Measurements from ENCODE around the gene CHTF18. TPM values are rescaled to one million over a fixed set of nuclear protein-coding genes. Genes with fewer than 3 reads are reported as not detected.

Gene CHTF18
- total and polyA plus RNA-seq, 2 donors (not counting 3 experiments of a cell fraction or from before 2014, with no cell fraction given): 33.0 to 69.5 TPM

DNA sequence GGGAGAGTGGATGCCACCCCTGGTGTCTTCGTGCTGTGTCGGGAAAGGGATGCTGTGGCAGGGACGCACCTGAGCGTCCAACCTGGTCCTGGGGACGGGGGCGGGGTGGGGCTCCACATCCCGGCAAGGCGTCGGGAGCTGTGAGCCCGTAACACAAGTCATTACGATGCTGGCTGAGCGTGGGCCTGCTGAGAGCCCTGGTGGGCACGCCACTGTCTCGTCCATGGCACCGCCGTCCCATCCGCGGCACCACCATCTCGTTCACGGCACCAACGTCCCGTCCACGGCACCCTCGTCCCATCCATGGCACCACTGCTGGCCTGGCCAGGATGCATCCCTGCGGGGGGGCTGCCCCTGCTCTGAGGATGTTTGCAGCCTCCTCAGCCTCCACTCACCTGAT is 36.2 kb downstream of the CHTF18 start:
- POLR2A ChIA-PET: no interaction called here
- intact Hi-C loops (cut with micrococcal nuclease): no loop called here

More for the DNA sequence above, 36.2 kb downstream of the CHTF18 start:
- Histone ChIP-seq H3K9ac (replicated peaks; ENCODE audit: extremely low read depth, insufficient read depth, low read length) (no peak overlapping the region), H3K9me1 (replicated peaks; ENCODE audit: control insufficient read depth, extremely low read depth, insufficient read depth, low read length) (no peaks in the 10 kb centered on the region), H3K4me1 (ENCODE audit: control insufficient read depth, extremely low read depth, insufficient read depth, low read length) (no peaks in the 10 kb centered on the region), H4K20me1 (replicated peaks; ENCODE audit: control insufficient read depth, extremely low read depth, insufficient read depth, low read length) (no peaks in the 10 kb centered on the region), H2AFZ (ENCODE audit: low read depth, low read length) (no peak overlapping the region), H3K9me3 (replicated peaks; ENCODE audit: control insufficient read depth, insufficient read depth, low read length) (no peaks in the 10 kb centered on the region), H3K27me3 (ENCODE audit: control insufficient read depth in 2 of 2, insufficient read depth in 2 of 2, low read length in 2 of 2) (no peaks in the 10 kb centered on the region), H3K27ac (ENCODE audit: insufficient read depth, low read depth, low read length) (no peak overlapping the region), H3K79me2 (ENCODE audit: control insufficient read depth, insufficient read depth, low read length) (no peaks in the 10 kb centered on the region), H3K36me3 (ENCODE audit: control insufficient read depth in 2 of 2, extremely low read depth in 1 of 2, insufficient read depth in 2 of 2, low read length in 2 of 2) (no peaks in the 10 kb centered on the region), H3K4me3 (replicated peaks in 1 of 3; ENCODE audit: insufficient read depth in 1 of 3, low read depth in 1 of 3, low read length in 3 of 3) (no peak overlapping the region), H3K4me2 (ENCODE audit: insufficient read depth, low read length) (no peak overlapping the region)
- dilution Hi-C loops (cut with MboI; ENCODE audit: extremely low pct_ligation_motif_present, low sequenced_read_pairs): no loop called here
- DNase-seq (ENCODE audit: low read depth, low spot score): no peak
- BruUV-seq (replicated peaks): no TSS peak
- TF ChIP-seq GATA2 (IDR thresholded peaks at IDR 0.05; ENCODE audit: insufficient read depth, insufficient read length, low read depth, low read length) (no peak), JUN (IDR thresholded peaks at IDR 0.05; ENCODE audit: borderline replicate concordance, insufficient read depth, insufficient read length, low read depth) (no peak), FOS (IDR thresholded peaks at IDR 0.05; ENCODE audit: borderline replicate concordance, insufficient read depth, low read length) (no peak), POLR2AphosphoS5 (IDR thresholded peaks at IDR 0.05; ENCODE audit: insufficient read depth, low read depth, low read length) (no peak), MYC (IDR thresholded peaks at IDR 0.05; ENCODE audit: low read depth, low read length) (no peak)
- TF ChIP-seq, protein P1, sequence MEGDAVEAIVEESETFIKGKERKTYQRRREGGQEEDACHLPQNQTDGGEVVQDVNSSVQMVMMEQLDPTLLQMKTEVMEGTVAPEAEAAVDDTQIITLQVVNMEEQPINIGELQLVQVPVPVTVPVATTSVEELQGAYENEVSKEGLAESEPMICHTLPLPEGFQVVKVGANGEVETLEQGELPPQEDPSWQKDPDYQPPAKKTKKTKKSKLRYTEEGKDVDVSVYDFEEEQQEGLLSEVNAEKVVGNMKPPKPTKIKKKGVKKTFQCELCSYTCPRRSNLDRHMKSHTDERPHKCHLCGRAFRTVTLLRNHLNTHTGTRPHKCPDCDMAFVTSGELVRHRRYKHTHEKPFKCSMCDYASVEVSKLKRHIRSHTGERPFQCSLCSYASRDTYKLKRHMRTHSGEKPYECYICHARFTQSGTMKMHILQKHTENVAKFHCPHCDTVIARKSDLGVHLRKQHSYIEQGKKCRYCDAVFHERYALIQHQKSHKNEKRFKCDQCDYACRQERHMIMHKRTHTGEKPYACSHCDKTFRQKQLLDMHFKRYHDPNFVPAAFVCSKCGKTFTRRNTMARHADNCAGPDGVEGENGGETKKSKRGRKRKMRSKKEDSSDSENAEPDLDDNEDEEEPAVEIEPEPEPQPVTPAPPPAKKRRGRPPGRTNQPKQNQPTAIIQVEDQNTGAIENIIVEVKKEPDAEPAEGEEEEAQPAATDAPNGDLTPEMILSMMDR (IDR thresholded peaks at IDR 0.05; ENCODE audit: extremely low read depth in 1 of 2, insufficient read depth in 1 of 2, low read depth in 1 of 2, low read length in 2 of 2): no peak
- TF ChIP-seq, protein P2, sequence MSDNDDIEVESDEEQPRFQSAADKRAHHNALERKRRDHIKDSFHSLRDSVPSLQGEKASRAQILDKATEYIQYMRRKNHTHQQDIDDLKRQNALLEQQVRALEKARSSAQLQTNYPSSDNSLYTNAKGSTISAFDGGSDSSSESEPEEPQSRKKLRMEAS (IDR thresholded peaks at IDR 0.05; ENCODE audit: insufficient read depth, insufficient read length): no peak
- CTCF ChIA-PET: no interaction called here
- FAIRE-seq: no peak

Measured in endothelial cell of umbilical vein (primary cell).